Thoracic aorta (tissue), 2 donors: ENCODE results near the gene NUDCD3. TPM values are rescaled to one million over a fixed set of nuclear protein-coding genes. Genes with fewer than 3 reads are reported as not detected.

Source experiments
- ATAC-seq: fragments of 150-250 bp; one replicate; pipeline ENCODE4 v1.8.0; 2017; ENCODE audit warnings: low read depth; ENCODE audit not compliant: insufficient number of reproducible peaks, low FRiP score
- DNase-seq: peaks from one replicate; pipeline ENCODE4 v3.0.0-alpha.2; 2020; ENCODE audit warnings: low spot score
- H3K27ac ChIP-seq, 2 donors: fragments of 200-600 bp; sonication (generic); 1 replicate in 1 of 2; 2 replicates in 1 of 2; pipeline ENCODE4 v1.5.1; 2016; ENCODE audit warnings: mild to moderate bottlenecking in 2 of 2, moderate library complexity in 2 of 2
- H3K27me3 ChIP-seq: fragments of 200-600 bp; sonication (generic); replicated peaks from 2 replicates; pipeline ENCODE4 v1.6.0; 2016; ENCODE audit warnings: mild to moderate bottlenecking; ENCODE audit not compliant: insufficient read depth
- H3K36me3 ChIP-seq: fragments of 200-600 bp; sonication (generic); one replicate; pipeline ENCODE4 v1.5.1; 2016
- H3K4me1 ChIP-seq, 2 donors: fragments of 200-600 bp; sonication (generic); 1 replicate in 1 of 2; 2 replicates in 1 of 2; pipeline versions ENCODE4 v1.5.1 to v1.6.0; 2016; ENCODE audit warnings: low read depth in 2 of 2, mild to moderate bottlenecking in 1 of 2; ENCODE audit not compliant: control insufficient read depth in 1 of 2
- H3K4me3 ChIP-seq: fragments of 200-600 bp; sonication (generic); 2 replicates; pipeline ENCODE4 v1.5.1; 2016; ENCODE audit warnings: mild to moderate bottlenecking
- H3K9me3 ChIP-seq: fragments of 200-600 bp; sonication (generic); 2 replicates; pipeline ENCODE4 v1.5.1; 2016
- CTCF ChIP-seq: fragments of 200-600 bp; sonication (generic); IDR thresholded peaks from one replicate; pipeline ENCODE4 v1.5.1; 2019; ENCODE audit warnings: antibody characterized with exemption
- total RNA-seq, 2 donors: library from RNA; depleted of rRNA; stranded (reverse); fragments of >200 nt; gene quantifications; one replicate each; pipeline versions ENCODE4 v1.1.0 to v1.2.3, GENCODE V29; 2016

The NUDCD3 gene
- total RNA-seq, 2 donors from 2014 or later: 57.0 to 64.5 TPM

- no peaks in the 10 kb centered on the region for H3K4me1 ChIP-seq
- H3K9me3 ChIP-seq: peaks cover 2% of the 10 kb centered on the region
- peaks cover 6% of the 10 kb centered on the region for H3K36me3 ChIP-seq
- H3K4me3 ChIP-seq: no peak overlapping the region
- DNase-seq (no peak), ATAC-seq (no peak)
- no peak overlapping the region for H3K27ac ChIP-seq
- no peak for TF ChIP-seq CTCF
- H3K27me3 ChIP-seq: no peaks in the 10 kb centered on the region
These were observed 73.5 kb downstream of the NUDCD3 start for GRCh38 chr7:44416941-44417340.

- no peak for ATAC-seq
- no peaks in the 10 kb centered on the region for H3K4me1 ChIP-seq
- H3K27ac ChIP-seq: no peak overlapping the region
- no peaks in the 10 kb centered on the region for H3K27me3 ChIP-seq
- DNase-seq: no peak
- peaks cover 8% of the 10 kb centered on the region for H3K9me3 ChIP-seq
- no peak overlapping the region for H3K4me3 ChIP-seq
- no peak for TF ChIP-seq CTCF
- H3K36me3 ChIP-seq: peaks cover 6% of the 10 kb centered on the region
These were observed 74.9 kb downstream of the NUDCD3 start for GRCh38 chr7:44415510-44415909.

GRCh38 chr7:44415047-44415446 is 75.4 kb downstream of the NUDCD3 start:
- DNase-seq (no peak), ATAC-seq (no peak)
- Histone ChIP-seq H3K27me3 (no peaks in the 10 kb centered on the region), H3K9me3 (peaks cover 8% of the 10 kb centered on the region), H3K36me3 (peaks cover 6% of the 10 kb centered on the region), H3K27ac (no peak overlapping the region), H3K4me1 (no peaks in the 10 kb centered on the region), H3K4me3 (no peak overlapping the region)
- TF ChIP-seq CTCF: no peak

GRCh38 chr7:44411306-44411705 is 79.2 kb downstream of the NUDCD3 start:
- no peak for DNase-seq
- no peak for ATAC-seq
- no peak for TF ChIP-seq CTCF
- no peak overlapping the region for H3K4me3 ChIP-seq
- H3K27ac ChIP-seq: no peak overlapping the region
- H3K4me1 ChIP-seq: peaks cover 7 to 18% of the 10 kb centered on the region in 2 donors
- peaks cover 8% of the 10 kb centered on the region for H3K9me3 ChIP-seq
- H3K36me3 ChIP-seq: no peaks in the 10 kb centered on the region
- no peaks in the 10 kb centered on the region for H3K27me3 ChIP-seq

GRCh38 chr7:44408596-44408995 is 81.9 kb downstream of the NUDCD3 start:
- H3K4me3 ChIP-seq: no peak overlapping the region
- DNase-seq: no peak
- H3K4me1 ChIP-seq: peaks cover 7 to 18% of the 10 kb centered on the region in 2 donors
- H3K27me3 ChIP-seq: no peaks in the 10 kb centered on the region
- no peak for TF ChIP-seq CTCF
- H3K36me3 ChIP-seq: peaks cover 8% of the 10 kb centered on the region
- no peak for ATAC-seq
- H3K9me3 ChIP-seq: peaks cover 8% of the 10 kb centered on the region
- H3K27ac ChIP-seq: peak overlapping the region; percentile 44 to 60
